Renal pelvis (tissue), 3 donors: Measurements from ENCODE around the gene STK17B. TPM values are rescaled to one million over a fixed set of nuclear protein-coding genes. Genes with fewer than 3 reads are reported as not detected.

Experiments
- polyA plus RNA-seq, 3 donors: library from polyadenylated mRNA; unstranded; fragments of 120-200 nt; gene quantifications; one replicate each; pipeline ENCODE4 v1.2.1, GENCODE V29; 2013; ENCODE audit not compliant: insufficient read length in 3 of 3

The STK17B gene
- polyA plus RNA-seq, 3 donors: 7.8 to 10.5 (median 9.6) TPM

Other genes starting within 250 kb of the STK17B start
- gene DNAH7, start 102.7 kb downstream of the STK17B start, polyA plus RNA-seq: 10 to 100 TPM in 1 of 3 donors, 1 to 10 TPM in 2; 6.1 to 14.0 (median 7.4) TPM